Gastroesophageal sphincter (tissue), 3 donors: ENCODE data around the gene FN1.

Source experiments
- EP300 ChIP-seq: sonication (generic); formaldehyde crosslinking; IDR thresholded peaks from one replicate; pipeline ENCODE4 v1.6.1; 2017; ENCODE audit warnings: antibody characterized with exemption, mild to moderate bottlenecking
- POLR2A ChIP-seq, 2 donors: fragments of 450-650 bp; IDR thresholded peaks; one replicate each; pipeline ENCODE4 v1.6.1; 2017; ENCODE audit warnings: antibody characterized with exemption in 2 of 2, mild to moderate bottlenecking in 2 of 2, moderate library complexity in 1 of 2
- POLR2AphosphoS5 ChIP-seq: sonication (generic); formaldehyde crosslinking; IDR thresholded peaks from one replicate; pipeline ENCODE4 v1.6.1; 2017; ENCODE audit warnings: antibody characterized with exemption
- TF ChIP-seq, protein P1 (sequence below), 4 experiments: fragments of 200-600 bp in 2 of 4; fragments of 450-650 bp in 2 of 4; sonication (generic) in 1 of 4; IDR thresholded peaks; one replicate each; pipeline ENCODE4 v1.5.1; 2017 to 2019; ENCODE audit warnings: antibody characterized with exemption in 4 of 4, mild to moderate bottlenecking in 2 of 4, moderate library complexity in 2 of 4

- TF ChIP-seq, protein P1, sequence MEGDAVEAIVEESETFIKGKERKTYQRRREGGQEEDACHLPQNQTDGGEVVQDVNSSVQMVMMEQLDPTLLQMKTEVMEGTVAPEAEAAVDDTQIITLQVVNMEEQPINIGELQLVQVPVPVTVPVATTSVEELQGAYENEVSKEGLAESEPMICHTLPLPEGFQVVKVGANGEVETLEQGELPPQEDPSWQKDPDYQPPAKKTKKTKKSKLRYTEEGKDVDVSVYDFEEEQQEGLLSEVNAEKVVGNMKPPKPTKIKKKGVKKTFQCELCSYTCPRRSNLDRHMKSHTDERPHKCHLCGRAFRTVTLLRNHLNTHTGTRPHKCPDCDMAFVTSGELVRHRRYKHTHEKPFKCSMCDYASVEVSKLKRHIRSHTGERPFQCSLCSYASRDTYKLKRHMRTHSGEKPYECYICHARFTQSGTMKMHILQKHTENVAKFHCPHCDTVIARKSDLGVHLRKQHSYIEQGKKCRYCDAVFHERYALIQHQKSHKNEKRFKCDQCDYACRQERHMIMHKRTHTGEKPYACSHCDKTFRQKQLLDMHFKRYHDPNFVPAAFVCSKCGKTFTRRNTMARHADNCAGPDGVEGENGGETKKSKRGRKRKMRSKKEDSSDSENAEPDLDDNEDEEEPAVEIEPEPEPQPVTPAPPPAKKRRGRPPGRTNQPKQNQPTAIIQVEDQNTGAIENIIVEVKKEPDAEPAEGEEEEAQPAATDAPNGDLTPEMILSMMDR (IDR thresholded peaks at IDR 0.05) = no peak
- no peak for TF ChIP-seq POLR2A (IDR thresholded peaks at IDR 0.05)
- TF ChIP-seq POLR2AphosphoS5 = no peak
- no peak for TF ChIP-seq EP300
Observed at GRCh38 chr2:215324811-215325210, 111.1 kb downstream of the FN1 start.
